Stimulated activated naive CD8-positive, alpha-beta T cell treated with anti-CD3 and anti-CD28 coated beads, Interleukin-15, Interleukin-2, amounts not matched to agents 100 ng/mL and 50 ng/mL, for 24 hours (primary cell): ENCODE results near the gene DYNC2H1.

ENCODE experiments used
- H3K27ac Mint-ChIP-seq: one replicate; pipeline ENCODE4 v1.8.0; 2021; ENCODE audit warnings: mild to moderate bottlenecking, mixed read lengths
- H3K27me3 Mint-ChIP-seq: one replicate; pipeline ENCODE4 v1.8.0; 2021; ENCODE audit warnings: mixed read lengths
- H3K36me3 Mint-ChIP-seq: one replicate; pipeline ENCODE4 v1.8.0; 2021; ENCODE audit warnings: low read depth, mixed read lengths
- H3K4me1 Mint-ChIP-seq: one replicate; pipeline ENCODE4 v1.8.0; 2021; ENCODE audit warnings: low read depth, mixed read lengths
- H3K4me3 Mint-ChIP-seq: one replicate; pipeline ENCODE4 v1.8.0; 2021; ENCODE audit warnings: mild to moderate bottlenecking, mixed read lengths
- H3K9me3 Mint-ChIP-seq: one replicate; pipeline ENCODE4 v1.8.0; 2021; ENCODE audit warnings: mixed read lengths

The DYNC2H1 gene

DNA sequence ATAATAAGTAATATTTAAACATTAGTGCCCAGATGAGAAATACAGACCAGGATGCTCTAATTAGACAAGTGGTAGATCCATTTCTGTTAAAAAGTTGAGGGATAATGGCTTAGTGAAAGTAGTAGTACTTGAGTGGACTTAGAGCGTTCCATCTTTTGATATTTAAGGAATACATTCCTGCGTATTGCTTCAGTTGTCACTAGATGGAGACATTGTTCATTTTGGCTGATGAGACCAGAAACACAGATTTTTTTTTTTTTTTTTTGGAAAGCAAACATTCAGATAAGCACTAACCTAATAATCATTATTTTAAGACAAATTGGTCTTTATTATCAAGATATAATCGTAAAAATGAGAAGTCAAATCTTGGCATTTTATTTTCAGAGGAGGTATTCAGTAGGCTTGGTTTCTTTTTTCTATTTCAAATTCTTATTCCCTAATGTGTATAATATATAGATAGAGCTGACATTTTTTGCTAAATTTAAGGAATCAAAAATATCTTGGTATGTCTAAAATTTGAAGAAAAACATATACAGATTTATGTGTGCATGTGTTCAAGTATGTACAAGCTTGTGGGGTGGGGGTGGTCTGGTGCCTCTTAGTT, 92.9 kb downstream of the DYNC2H1 start:
- H3K27ac Mint-ChIP-seq, result no peak overlapping the region
- H3K27me3 Mint-ChIP-seq, result no peaks in the 10 kb centered on the region
- no peaks in the 10 kb centered on the region for H3K9me3 Mint-ChIP-seq
- no peak overlapping the region for H3K4me3 Mint-ChIP-seq
- H3K36me3 Mint-ChIP-seq, result peaks cover 3% of the 10 kb centered on the region
- no peaks in the 10 kb centered on the region for H3K4me1 Mint-ChIP-seq

DNA sequence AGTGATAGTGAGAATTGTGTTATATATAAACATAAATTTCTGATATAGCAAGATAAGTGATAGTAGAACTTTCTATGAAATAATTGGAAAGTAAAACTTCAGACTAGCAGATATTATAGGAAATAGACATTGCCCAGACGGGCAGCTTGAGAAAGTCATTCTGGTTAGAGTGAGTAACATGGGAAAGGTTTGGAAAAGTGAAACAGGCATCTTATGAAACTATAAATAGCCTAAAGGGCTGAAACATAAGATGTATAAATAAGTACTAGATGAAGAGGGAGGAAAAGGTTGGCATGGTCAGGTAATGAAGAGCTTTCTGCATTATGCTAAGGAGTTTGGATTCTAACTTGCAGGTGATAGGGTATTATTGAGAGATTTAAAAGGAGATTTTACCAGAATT, 101.3 kb downstream of the DYNC2H1 start:
- no peaks in the 10 kb centered on the region for H3K36me3 Mint-ChIP-seq
- no peaks in the 10 kb centered on the region for H3K27me3 Mint-ChIP-seq
- no peak overlapping the region for H3K27ac Mint-ChIP-seq
- H3K4me1 Mint-ChIP-seq, result no peaks in the 10 kb centered on the region
- H3K9me3 Mint-ChIP-seq, result no peaks in the 10 kb centered on the region
- no peak overlapping the region for H3K4me3 Mint-ChIP-seq

DNA sequence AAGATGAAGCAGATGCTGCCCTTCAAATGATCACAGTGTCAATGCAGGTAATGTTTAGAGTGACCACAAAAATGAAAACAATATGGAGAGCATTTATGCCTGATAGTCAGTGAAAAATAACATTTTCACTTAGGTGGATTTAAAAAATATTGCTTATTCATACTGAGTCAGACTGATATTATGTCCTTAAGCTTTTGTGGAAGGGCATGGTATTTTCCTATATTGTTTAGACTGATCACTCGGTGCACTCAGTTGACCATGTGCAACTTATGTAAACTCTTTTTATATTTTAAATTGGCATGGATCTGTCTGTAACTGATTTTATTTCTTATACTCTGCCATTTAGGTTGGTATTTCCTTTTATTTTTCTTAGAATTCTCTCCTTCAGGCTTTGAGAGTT, 106.6 kb downstream of the DYNC2H1 start:
- no peaks in the 10 kb centered on the region for H3K36me3 Mint-ChIP-seq
- no peaks in the 10 kb centered on the region for H3K27me3 Mint-ChIP-seq
- no peak overlapping the region for H3K4me3 Mint-ChIP-seq
- no peak overlapping the region for H3K27ac Mint-ChIP-seq
- no peaks in the 10 kb centered on the region for H3K9me3 Mint-ChIP-seq
- no peaks in the 10 kb centered on the region for H3K4me1 Mint-ChIP-seq

DNA sequence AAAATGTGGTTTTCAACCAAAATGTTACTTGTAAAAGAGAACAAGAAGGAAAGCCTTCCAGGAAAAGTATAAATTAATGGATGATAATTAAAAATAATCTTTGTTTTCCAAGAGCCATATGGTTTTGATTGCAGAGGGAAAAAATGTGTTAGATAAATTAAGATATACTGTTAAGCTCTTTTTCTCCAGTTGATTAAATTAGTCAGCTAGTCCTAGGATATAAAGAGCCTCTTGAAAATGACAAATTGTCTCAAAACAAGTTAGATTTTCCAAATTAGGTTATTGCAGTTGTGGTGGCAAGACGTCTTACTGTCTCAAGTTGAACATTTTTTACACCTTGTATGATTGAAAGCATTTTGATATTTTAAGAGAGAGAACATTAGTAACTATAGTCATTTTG, 110.9 kb downstream of the DYNC2H1 start:
- no peaks in the 10 kb centered on the region for H3K27me3 Mint-ChIP-seq
- H3K9me3 Mint-ChIP-seq, result no peaks in the 10 kb centered on the region
- no peak overlapping the region for H3K4me3 Mint-ChIP-seq
- H3K27ac Mint-ChIP-seq, result no peak overlapping the region
- H3K36me3 Mint-ChIP-seq, result no peaks in the 10 kb centered on the region
- no peaks in the 10 kb centered on the region for H3K4me1 Mint-ChIP-seq

DNA sequence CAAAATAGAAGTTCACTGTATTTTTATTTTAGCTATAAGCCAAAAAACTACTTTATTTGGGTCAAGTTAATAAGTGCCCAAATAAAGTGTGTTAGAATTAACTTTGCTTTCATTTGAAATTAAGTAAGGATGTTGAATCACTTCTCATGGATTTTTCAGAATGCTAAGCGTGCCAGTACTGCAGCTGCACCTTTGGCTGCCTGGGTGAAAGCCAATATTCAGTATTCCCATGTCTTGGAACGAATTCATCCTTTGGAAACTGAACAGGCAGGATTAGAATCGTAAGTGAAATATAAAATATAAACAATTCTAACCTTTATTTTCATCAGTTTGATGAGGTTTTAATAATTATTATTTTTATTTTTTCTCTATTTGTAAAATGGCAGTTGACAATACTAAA, 113.6 kb downstream of the DYNC2H1 start:
- no peaks in the 10 kb centered on the region for H3K4me1 Mint-ChIP-seq
- H3K4me3 Mint-ChIP-seq, result no peak overlapping the region
- H3K9me3 Mint-ChIP-seq, result no peaks in the 10 kb centered on the region
- H3K27me3 Mint-ChIP-seq, result no peaks in the 10 kb centered on the region
- H3K27ac Mint-ChIP-seq, result no peak overlapping the region
- no peaks in the 10 kb centered on the region for H3K36me3 Mint-ChIP-seq

DNA sequence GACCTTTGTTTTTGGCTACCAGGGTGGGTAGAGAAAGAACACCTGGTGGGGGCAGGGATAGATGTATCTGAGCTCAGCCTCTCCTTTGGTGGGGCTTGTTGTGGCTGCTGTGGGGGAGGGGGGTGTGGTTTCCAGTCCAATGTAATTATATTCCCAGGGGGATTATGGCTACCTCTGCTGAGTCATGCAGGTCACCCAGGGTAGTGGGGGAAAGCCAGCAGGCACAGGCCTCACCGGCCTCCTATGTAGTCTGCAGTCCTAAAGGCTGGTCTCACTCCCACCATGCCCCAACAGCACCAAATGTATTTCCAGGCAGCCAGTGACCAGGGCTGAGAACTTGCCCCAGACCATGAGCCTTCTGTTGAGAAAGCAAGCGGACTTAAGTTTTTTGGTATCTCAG, 119.6 kb downstream of the DYNC2H1 start:
- Mint-ChIP-seq H3K4me3 (no peak overlapping the region), H3K4me1 (no peaks in the 10 kb centered on the region), H3K36me3 (no peaks in the 10 kb centered on the region), H3K27me3 (no peaks in the 10 kb centered on the region), H3K27ac (no peak overlapping the region), H3K9me3 (no peaks in the 10 kb centered on the region)

DNA sequence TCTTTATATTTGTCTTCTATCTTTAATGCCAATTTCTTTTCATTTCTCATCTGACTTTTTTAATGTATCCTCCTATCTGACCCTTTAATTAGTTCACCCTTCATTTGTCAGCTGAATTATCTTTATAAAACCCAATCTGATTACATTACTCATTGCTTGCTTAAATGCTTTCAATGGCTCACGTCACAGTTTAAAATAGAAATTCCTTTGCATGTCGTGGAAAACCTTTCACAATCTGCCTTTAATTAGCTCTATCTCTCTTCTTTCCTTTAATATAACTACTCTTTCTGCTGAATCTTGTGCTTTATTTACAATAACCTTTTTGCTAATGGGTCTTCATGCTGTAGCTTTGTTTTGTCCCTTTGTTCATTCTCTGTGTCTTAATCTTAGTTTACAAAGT, 125.7 kb downstream of the DYNC2H1 start:
- Mint-ChIP-seq H3K36me3 (no peaks in the 10 kb centered on the region), H3K4me1 (no peaks in the 10 kb centered on the region), H3K4me3 (no peak overlapping the region), H3K27me3 (no peaks in the 10 kb centered on the region), H3K27ac (no peak overlapping the region), H3K9me3 (no peaks in the 10 kb centered on the region)

DNA sequence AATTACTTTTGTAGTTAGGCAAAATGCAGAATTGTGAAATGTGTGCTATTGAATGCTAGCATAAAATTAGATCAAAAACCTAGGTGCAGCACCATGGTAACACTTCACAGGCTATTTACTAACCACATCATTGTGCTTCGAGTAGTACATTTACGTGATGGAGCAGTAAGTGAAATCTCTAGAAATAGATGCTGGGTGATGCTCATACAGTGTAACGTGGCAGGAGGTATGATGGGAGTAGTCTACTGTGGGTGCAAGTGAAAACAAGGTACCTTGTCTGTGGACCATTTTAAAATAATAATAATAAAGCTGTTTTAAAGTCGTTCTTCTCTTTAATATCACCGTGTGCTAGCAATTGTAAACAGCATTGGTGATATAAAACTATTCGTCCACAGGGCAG, 132.3 kb downstream of the DYNC2H1 start:
- H3K4me1 Mint-ChIP-seq, result no peaks in the 10 kb centered on the region
- H3K27ac Mint-ChIP-seq, result no peak overlapping the region
- H3K36me3 Mint-ChIP-seq, result no peaks in the 10 kb centered on the region
- H3K4me3 Mint-ChIP-seq, result no peak overlapping the region
- no peaks in the 10 kb centered on the region for H3K27me3 Mint-ChIP-seq
- H3K9me3 Mint-ChIP-seq, result no peaks in the 10 kb centered on the region

DNA sequence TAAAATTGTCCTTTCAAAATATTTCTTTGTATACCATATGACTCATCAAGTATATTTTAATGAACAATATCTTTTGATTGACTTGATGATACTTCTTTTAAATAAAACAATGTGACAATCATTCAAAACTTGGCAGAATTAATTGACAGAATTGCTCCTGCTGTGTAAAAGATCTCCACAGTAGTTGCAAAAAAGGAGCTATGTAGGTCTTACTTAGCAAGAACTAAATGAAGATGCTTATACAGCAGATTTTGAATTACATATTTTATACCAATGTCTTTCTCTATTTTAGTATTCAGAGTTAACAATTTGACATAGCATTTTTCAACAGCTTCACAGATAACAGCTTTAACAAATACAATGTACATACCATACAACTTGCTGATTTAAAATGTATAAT, 144.9 kb downstream of the DYNC2H1 start:
- Mint-ChIP-seq H3K27ac (no peak overlapping the region), H3K27me3 (no peaks in the 10 kb centered on the region), H3K36me3 (no peaks in the 10 kb centered on the region), H3K4me3 (no peak overlapping the region), H3K4me1 (no peaks in the 10 kb centered on the region), H3K9me3 (no peaks in the 10 kb centered on the region)

DNA sequence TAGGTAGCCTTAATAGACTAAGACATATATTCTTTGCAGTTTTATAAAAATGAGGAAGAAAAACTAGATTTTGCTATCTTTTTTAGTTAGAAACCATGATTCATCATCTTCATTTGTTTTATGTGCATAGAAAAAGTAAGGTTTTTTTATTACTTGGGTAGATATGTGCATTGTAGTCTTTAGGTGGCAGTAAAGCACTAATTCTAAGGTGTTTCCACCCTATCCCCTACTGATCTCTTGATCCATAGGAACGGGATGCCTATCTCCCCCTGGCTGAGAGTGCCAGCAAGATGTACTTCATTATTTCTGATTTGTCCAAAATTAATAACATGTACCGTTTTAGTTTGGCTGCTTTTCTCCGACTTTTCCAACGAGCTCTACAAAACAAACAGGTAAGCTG, 148.1 kb downstream of the DYNC2H1 start:
- Mint-ChIP-seq H3K27ac (no peak overlapping the region), H3K4me3 (no peak overlapping the region), H3K4me1 (no peaks in the 10 kb centered on the region), H3K9me3 (no peaks in the 10 kb centered on the region), H3K36me3 (no peaks in the 10 kb centered on the region), H3K27me3 (no peaks in the 10 kb centered on the region)

DNA sequence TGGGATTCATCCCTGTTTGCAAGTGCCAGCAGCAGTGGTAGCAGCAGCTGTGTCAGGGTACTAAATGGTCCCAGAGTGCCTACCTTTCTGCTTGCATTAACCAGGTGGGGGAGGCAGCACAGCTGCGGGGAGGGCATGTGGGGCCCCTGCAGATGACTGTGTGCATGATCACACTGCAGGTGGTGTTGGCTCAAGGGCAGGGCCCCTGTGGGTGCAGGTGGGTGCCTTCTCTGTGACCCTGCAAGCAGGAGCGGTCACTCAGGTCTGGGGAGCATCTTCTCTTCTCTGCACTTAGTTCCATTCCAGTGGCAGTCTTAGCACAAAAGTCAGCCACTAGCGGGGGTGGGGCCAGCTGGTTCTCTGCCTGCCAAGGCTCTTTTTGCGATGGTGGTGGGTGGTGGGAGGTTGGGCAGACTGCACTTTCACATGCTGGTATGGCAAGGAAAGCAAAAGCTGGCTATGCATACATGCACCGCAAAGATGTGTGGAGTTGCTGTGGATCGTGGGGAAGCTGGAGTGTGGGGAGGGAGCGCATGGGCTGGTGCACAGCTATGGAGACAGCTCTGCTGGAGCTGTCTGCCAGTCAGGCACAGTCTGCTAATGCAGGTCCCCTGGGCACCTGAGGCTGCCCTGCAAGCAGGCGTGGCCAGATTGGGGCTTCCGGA, 157.1 kb downstream of the DYNC2H1 start:
- H3K4me3 Mint-ChIP-seq, result no peak overlapping the region
- no peaks in the 10 kb centered on the region for H3K27me3 Mint-ChIP-seq
- no peaks in the 10 kb centered on the region for H3K36me3 Mint-ChIP-seq
- no peak overlapping the region for H3K27ac Mint-ChIP-seq
- H3K9me3 Mint-ChIP-seq, result no peaks in the 10 kb centered on the region
- no peaks in the 10 kb centered on the region for H3K4me1 Mint-ChIP-seq

DNA sequence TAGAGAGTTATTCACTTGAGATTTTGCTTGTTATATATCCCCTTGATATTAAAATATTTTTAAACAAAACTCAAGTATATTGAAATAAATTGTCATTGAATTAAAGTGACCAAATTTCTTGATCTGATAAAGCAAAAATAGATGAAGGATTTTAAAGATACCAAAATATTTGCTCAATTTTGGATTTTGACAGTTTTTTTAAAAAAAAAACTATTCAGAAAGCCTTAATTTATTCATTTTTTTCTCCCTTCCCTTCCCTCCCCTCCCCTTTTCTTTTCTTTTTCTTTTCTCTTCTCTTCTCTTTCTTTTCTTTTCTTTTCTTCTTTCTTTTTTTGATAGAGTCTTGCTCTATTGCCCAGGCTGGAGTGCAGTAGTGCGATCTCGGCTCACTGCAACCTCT, 163.7 kb downstream of the DYNC2H1 start:
- Mint-ChIP-seq H3K4me1 (no peaks in the 10 kb centered on the region), H3K27ac (no peak overlapping the region), H3K27me3 (no peaks in the 10 kb centered on the region), H3K36me3 (no peaks in the 10 kb centered on the region), H3K9me3 (no peaks in the 10 kb centered on the region), H3K4me3 (no peak overlapping the region)

DNA sequence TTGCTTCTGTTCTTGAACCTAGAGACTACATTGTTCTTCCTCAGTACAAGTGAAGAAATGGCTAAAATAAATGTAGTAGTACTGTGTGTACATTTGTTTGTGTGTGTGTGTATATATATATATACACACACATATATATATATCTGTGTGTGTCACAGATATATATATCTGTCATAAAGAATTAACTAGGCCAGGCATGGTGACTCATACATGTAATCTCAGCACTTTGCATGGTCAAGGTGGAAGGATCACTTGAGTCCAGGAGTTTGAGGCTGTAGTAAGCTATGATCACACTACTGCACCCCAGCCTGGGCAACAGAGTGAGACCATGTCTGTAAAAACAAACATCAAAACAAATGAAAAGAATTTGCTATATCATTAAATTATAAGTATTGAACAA, 164.8 kb downstream of the DYNC2H1 start:
- Mint-ChIP-seq H3K4me1 (no peaks in the 10 kb centered on the region), H3K27ac (no peak overlapping the region), H3K4me3 (no peak overlapping the region), H3K27me3 (no peaks in the 10 kb centered on the region), H3K9me3 (no peaks in the 10 kb centered on the region), H3K36me3 (no peaks in the 10 kb centered on the region)

DNA sequence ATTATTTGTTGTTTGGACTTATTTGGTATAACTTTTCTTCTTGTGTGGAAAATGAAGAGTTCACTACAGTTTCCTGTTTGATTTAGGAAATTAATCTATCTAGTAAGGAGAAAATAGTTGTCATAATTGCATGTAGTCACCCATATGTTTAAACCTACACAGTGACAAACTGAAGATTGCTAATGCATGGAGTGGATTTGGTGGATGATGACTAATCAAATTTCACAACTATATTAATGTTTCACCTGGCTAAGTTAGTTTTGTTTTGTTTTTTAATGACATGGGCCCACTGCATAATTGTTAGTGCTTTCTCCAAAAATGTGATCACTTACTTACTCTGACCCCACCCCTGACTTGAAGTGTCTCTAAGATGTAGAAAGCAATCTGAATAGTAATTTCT, 170.6 kb downstream of the DYNC2H1 start:
- Mint-ChIP-seq H3K27me3 (no peaks in the 10 kb centered on the region), H3K9me3 (no peaks in the 10 kb centered on the region), H3K27ac (no peak overlapping the region), H3K36me3 (no peaks in the 10 kb centered on the region), H3K4me1 (no peaks in the 10 kb centered on the region), H3K4me3 (no peak overlapping the region)

DNA sequence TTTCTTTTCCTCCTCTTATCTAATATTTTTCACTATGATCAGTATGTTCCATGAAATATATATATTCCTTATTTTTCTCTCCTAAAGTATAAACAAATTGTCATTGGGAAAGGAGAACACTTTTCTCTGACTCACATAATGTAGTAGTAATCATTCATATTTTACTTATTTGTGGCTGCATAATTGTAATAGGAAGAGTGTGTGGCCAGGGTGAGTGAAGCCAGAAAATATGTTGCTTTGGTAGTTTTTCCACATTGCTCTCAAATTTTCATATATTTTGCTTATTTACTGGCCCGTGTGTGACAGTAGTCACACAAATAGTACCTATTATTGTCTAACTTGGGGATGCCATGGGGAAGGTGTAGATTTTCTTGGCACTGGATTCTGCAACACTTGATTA, 172.1 kb downstream of the DYNC2H1 start:
- Mint-ChIP-seq H3K27ac (no peak overlapping the region), H3K36me3 (no peaks in the 10 kb centered on the region), H3K4me1 (no peaks in the 10 kb centered on the region), H3K4me3 (no peak overlapping the region), H3K9me3 (no peaks in the 10 kb centered on the region), H3K27me3 (no peaks in the 10 kb centered on the region)

DNA sequence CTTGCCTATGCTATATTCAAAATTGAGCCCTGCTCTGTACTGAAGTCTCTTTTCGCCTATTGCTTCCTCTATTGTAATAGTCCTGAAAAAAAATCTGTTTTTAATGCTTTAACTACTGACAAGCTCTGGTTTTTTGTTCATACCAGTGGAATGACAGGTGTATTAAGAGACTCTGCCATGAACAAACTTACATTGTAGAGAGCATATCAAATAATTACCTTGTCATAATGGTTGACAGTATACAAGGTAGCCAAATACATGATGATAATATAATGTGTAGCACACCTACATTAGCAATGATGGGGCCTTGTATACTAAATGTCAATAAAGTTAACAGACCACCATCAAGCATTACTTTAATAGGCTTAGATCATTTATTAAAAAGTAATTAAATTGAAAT, 175.0 kb downstream of the DYNC2H1 start:
- H3K27me3 Mint-ChIP-seq, result no peaks in the 10 kb centered on the region
- no peaks in the 10 kb centered on the region for H3K4me1 Mint-ChIP-seq

More for the DNA sequence above, 175.0 kb downstream of the DYNC2H1 start:
- H3K4me3 Mint-ChIP-seq, result no peak overlapping the region
- H3K27ac Mint-ChIP-seq, result no peak overlapping the region
- H3K36me3 Mint-ChIP-seq, result no peaks in the 10 kb centered on the region
- H3K9me3 Mint-ChIP-seq, result no peaks in the 10 kb centered on the region
